Transverse colon (tissue), 4 donors: ENCODE results near the gene TTYH3. TPM values are rescaled to one million over a fixed set of nuclear protein-coding genes. Genes with fewer than 3 reads are reported as not detected.
"Not testable (repeated sequence)": the region's sequence is repeated elsewhere in the genome, so short reads cannot be mapped to it uniquely, and the experiment has no call there.

Experiments
- DNase-seq: peaks from one replicate; pipeline ENCODE4 v3.0.0-alpha.2; 2019
- H3K27ac ChIP-seq, 4 donors: fragments of 200-600 bp; sonication (generic); 2 replicates each; pipeline ENCODE4 v1.5.1; 2016 to 2018; ENCODE audit warnings: inconsistent platforms in 4 of 4
- H3K27me3 ChIP-seq: fragments of 200-600 bp; sonication (generic); 2 replicates; pipeline ENCODE4 v1.5.1; 2017; ENCODE audit warnings: inconsistent platforms
- H3K36me3 ChIP-seq, 4 donors: fragments of 200-600 bp; sonication (generic); 2 replicates each; pipeline ENCODE4 v1.5.1; 2017 to 2019; ENCODE audit warnings: inconsistent platforms in 4 of 4
- H3K4me1 ChIP-seq, 4 donors: fragments of 200-600 bp; sonication (generic); 2 replicates each; pipeline ENCODE4 v1.5.1; 2017 to 2020; ENCODE audit warnings: inconsistent platforms in 4 of 4
- H3K4me3 ChIP-seq, 4 donors: fragments of 200-600 bp; sonication (generic); 1 replicate in 1 of 4; 2 replicates in 3 of 4; pipeline versions ENCODE4 v1.5.1 to v1.6.1; 2017 to 2019; ENCODE audit warnings: inconsistent platforms in 4 of 4
- H3K9me3 ChIP-seq, 2 donors: fragments of 200-600 bp; sonication (generic); 2 replicates each; pipeline ENCODE4 v1.5.1; 2017 to 2019; ENCODE audit warnings: inconsistent platforms in 2 of 2
- EP300 ChIP-seq: sonication (generic); formaldehyde crosslinking; IDR thresholded peaks from one replicate; pipeline ENCODE4 v1.6.1; 2017; ENCODE audit warnings: antibody characterized with exemption, low read depth
- POLR2A ChIP-seq: fragments of 450-650 bp; IDR thresholded peaks from one replicate; pipeline ENCODE4 v1.6.1; 2016; ENCODE audit warnings: antibody characterized with exemption, mild to moderate bottlenecking, moderate library complexity
- POLR2AphosphoS5 ChIP-seq, 3 donors: sonication (generic); formaldehyde crosslinking; IDR thresholded peaks; one replicate each; pipeline ENCODE4 v1.6.1; 2016; ENCODE audit warnings: antibody characterized with exemption in 3 of 3
- WGBS, 2 donors: methylation state at CpG; one replicate each; pipeline ENCODE4 v1.1.5; 2018; ENCODE audit warnings: low coverage in 1 of 2; 5-methylcytosine and 5-hydroxymethylcytosine counted together
- in situ Hi-C, 4 donors: fragments of 200-750 bp; cut with MboI; loops; one replicate each; pipeline versions ENCODE4 v1.15.0 to v1.15.1; 2017; ENCODE audit warnings: low sequenced_read_pairs in 3 of 4, low pct_ligation_motif_present in 1 of 4, low pct_unique_long_range_greater_than_20kb in 1 of 4
- intact Hi-C: fragments of 100-400 bp; cut with DNase I; formaldehyde crosslinking; loops from one replicate; pipeline ENCODE4 v1.15.1; 2023; ENCODE audit warnings: low total_unique reads
- total RNA-seq, 4 donors: library from RNA; depleted of rRNA; stranded (reverse); fragments of >200 nt; gene quantifications; one replicate each; pipeline ENCODE4 v1.1.0, GENCODE V29; 2016
- TF ChIP-seq, protein P1 (sequence below), 5 experiments: fragments of 200-600 bp in 3 of 5; fragments of 450-650 bp in 2 of 5; sonication (generic) in 3 of 5; IDR thresholded peaks; 1 replicate in 2 of 5; 2 replicates in 3 of 5; pipeline ENCODE4 v1.5.1; 2016 to 2017; ENCODE audit warnings: antibody characterized with exemption in 5 of 5, inconsistent platforms in 3 of 5, mild to moderate bottlenecking in 2 of 5, moderate library complexity in 1 of 5

The TTYH3 gene
- total RNA-seq, 4 donors from 2014 or later = 11.2 to 43.6 (median 23.0) TPM

DNA sequence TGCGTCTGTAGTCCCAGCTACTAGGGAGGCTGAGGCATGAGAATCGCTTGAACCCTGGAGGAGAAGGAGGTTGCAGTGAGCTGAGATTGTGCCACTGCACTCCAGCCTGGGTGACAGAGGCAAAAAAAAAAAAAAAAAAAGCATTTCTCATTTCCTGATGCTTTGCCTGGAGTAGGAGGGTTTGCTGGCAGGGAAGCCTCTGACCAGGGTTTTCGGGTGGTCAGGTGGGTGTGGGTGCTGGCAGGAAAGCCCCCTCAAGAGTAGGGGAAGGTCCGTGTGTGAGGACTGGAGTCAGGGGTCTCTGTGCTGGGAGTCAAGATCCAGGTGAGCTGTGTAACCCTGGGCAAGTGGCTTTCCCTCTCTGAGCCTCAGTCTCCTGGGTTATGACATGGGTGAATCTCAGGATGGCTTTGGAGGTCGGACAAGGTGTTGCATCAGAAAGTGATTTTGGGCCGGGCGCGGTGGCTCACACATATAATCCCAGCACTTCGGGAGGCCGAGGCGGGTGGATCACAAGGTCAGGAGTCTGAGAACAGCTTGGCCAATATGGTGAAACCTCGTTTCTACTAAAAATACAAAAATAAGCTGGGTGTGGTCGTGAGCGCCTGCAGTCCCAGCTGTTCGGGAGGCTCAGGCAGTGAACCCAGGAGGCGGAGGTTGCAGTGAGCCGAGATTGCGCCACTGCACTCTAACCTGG, 59.4 kb downstream of the TTYH3 start:
- Histone ChIP-seq H3K36me3 (no peaks in the 10 kb centered on the region), H3K27ac (no peak overlapping the region), H3K4me1 (peaks cover 0 to 18% (median 15%) of the 10 kb centered on the region in 4 donors), H3K4me3 (no peak overlapping the region), H3K27me3 (peaks cover 68% of the 10 kb centered on the region), H3K9me3 (no peaks in the 10 kb centered on the region)
- no peak for TF ChIP-seq POLR2AphosphoS5 (IDR thresholded peaks at IDR 0.05)
- TF ChIP-seq EP300 = no peak
- TF ChIP-seq POLR2A = no peak
- TF ChIP-seq, protein P1, sequence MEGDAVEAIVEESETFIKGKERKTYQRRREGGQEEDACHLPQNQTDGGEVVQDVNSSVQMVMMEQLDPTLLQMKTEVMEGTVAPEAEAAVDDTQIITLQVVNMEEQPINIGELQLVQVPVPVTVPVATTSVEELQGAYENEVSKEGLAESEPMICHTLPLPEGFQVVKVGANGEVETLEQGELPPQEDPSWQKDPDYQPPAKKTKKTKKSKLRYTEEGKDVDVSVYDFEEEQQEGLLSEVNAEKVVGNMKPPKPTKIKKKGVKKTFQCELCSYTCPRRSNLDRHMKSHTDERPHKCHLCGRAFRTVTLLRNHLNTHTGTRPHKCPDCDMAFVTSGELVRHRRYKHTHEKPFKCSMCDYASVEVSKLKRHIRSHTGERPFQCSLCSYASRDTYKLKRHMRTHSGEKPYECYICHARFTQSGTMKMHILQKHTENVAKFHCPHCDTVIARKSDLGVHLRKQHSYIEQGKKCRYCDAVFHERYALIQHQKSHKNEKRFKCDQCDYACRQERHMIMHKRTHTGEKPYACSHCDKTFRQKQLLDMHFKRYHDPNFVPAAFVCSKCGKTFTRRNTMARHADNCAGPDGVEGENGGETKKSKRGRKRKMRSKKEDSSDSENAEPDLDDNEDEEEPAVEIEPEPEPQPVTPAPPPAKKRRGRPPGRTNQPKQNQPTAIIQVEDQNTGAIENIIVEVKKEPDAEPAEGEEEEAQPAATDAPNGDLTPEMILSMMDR (IDR thresholded peaks at IDR 0.05) = no peak
- in situ Hi-C loops = loop anchor here in 3 of 4 donors (25.0 kb wide), 2 partner anchors 204 to 229 kb away; partner anchors contain the start of gene GRIFIN (in 1 of the 3)
- no peak for DNase-seq
- 50 to 68% methylated on average over 7 to 18 of the region's 18 CpGs for WGBS, 2 donors
- intact Hi-C loops = no loop called here

DNA sequence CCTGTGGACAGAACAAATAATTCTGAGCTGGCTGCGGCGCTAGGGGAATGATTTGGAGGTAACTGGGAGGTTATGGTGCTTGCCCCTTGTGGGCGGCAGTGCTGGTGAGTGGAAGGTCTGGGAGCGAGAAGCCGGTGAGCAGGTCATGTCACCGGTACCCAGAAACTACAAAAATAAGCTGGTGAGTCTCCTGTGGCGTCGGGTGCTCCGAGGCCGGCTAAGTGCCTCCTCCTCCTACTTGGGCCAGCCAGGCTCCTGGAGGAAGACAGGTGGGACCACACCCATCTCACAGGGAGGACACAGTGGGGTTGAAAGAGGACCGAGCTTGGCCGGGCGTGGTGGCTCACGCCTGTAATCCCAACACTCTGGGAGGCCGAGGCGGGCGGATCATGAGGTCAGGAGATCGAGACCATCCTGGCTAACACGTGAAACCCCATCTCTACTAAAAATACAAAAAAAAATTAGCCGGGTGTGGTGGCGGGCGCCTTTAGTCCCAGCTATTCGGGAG, 60.2 kb downstream of the TTYH3 start:
- in situ Hi-C loops = loop anchor here in 3 of 4 donors (25.0 kb wide), 2 partner anchors 205 to 230 kb away; partner anchors contain the start of gene GRIFIN (in 1 of the 3)
- intact Hi-C loops, H3K36me3 ChIP-seq, DNase-seq, H3K27ac ChIP-seq, H3K9me3 ChIP-seq, H3K4me3 ChIP-seq: not testable (repeated sequence)
- Histone ChIP-seq H3K4me1 (peaks cover 0 to 18% (median 15%) of the 10 kb centered on the region in 4 donors), H3K27me3 (peaks cover 60% of the 10 kb centered on the region)
- WGBS, 2 donors = 63 to 87% methylated on average over 9 to 23 of the region's 23 CpGs

DNA sequence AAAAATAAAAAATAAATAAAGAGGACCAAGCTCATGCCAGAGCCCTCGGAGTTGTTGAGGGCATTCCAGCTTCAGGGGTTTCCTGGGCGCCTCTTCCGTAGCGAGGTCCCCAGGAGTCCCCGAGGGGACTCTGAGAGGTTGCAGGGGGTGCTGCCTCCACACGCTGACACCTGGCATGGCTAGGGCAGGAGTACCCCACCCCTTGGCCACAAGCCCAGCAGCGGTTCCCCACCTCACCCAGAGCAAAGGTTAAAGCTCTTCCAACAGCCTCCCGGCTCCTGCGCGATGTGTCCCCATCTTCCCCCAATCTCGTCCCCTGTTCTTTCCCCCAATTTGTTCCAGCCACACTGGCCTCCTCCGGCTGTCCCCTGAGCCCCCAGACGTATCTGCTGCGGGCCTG, 60.8 kb downstream of the TTYH3 start:
- in situ Hi-C loops = loop anchor here in 3 of 4 donors (25.0 kb wide), 2 partner anchors 205 to 230 kb away; partner anchors contain the start of gene GRIFIN (in 1 of the 3)

DNA sequence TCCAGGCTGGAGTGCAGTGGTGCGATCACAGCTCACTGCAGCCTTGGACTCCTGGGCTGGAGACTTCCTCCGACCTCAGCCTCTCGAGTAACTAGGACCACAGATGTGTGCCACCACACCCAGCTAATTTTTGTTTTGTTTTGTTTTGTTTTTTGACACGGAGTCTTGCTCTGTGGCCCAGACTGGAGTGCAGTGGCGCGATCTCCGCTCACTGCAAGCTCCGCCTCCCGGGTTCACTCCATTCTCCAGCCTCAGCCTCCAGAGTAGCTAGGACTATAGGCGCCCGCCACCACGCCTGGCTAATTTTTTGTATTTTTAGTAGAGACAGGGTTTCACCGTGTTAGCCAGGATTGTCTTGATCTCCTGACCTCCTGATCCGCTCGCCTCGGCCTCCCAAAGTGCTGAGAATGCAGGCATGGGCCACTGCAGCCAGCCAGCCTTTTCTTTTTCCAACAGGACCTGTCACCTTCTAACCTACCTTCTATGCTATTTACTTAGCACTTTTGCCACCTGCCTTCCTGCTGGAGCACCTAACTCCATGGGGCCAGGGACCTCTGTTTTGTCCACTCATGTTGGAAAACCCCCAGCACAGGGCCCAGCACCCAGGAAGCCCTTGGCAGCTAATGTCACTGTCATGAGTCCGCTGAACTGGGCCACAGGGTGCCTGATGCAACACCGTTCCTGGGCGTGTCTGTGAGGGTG, 61.8 kb downstream of the TTYH3 start:
- WGBS, 2 donors = 80 to 93% methylated on average over 3 to 19 of the region's 19 CpGs
- H3K4me3 ChIP-seq, intact Hi-C loops, DNase-seq, H3K9me3 ChIP-seq, H3K36me3 ChIP-seq, H3K27ac ChIP-seq, H3K4me1 ChIP-seq: not testable (repeated sequence)
- in situ Hi-C loops = loop anchor here in 3 of 4 donors (25.0 kb wide), 2 partner anchors 206 to 231 kb away; partner anchors contain the start of gene GRIFIN (in 1 of the 3)
- H3K27me3 ChIP-seq = peaks cover 44% of the 10 kb centered on the region

More for the DNA sequence above, 60.8 kb downstream of the TTYH3 start:
- H3K36me3 ChIP-seq = no peaks in the 10 kb centered on the region
- H3K4me1 ChIP-seq = peaks cover 0 to 16% (median 13%) of the 10 kb centered on the region in 4 donors
- intact Hi-C loops = no loop called here
- H3K9me3 ChIP-seq = no peaks in the 10 kb centered on the region
- DNase-seq = no peak
- peaks cover 54% of the 10 kb centered on the region for H3K27me3 ChIP-seq
- no peak overlapping the region for H3K27ac ChIP-seq
- TF ChIP-seq POLR2AphosphoS5 (IDR thresholded peaks at IDR 0.05) = no peak
- TF ChIP-seq EP300 = no peak
- TF ChIP-seq POLR2A = no peak
- TF ChIP-seq, protein P1 (IDR thresholded peaks at IDR 0.05) = no peak
- 69% methylated on average over 14 of the region's 14 CpGs; no CpG with 5 or more reads in 1 of the 2 donors for WGBS, 2 donors
- H3K4me3 ChIP-seq = no peak overlapping the region

DNA sequence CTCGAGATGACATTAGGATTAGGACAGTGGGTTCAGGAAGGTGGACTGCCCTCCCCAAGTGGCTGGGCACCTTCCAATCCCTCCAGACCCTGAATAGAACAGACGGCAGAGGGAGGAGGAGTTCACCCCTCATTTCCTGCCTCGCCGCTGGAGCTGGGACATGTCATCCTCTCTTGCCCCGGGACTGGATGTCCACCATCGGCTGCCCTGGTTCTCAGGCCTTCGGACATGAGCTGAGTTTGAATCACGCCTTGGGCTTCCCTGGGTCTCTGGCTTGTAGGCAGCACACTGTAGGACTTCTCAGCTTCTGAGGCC, 62.3 kb downstream of the TTYH3 start:
- H3K36me3 ChIP-seq, DNase-seq, intact Hi-C loops, H3K4me3 ChIP-seq, H3K9me3 ChIP-seq, H3K27ac ChIP-seq, H3K4me1 ChIP-seq: not testable (repeated sequence)
- in situ Hi-C loops = loop anchor here in 3 of 4 donors (25.0 kb wide), 2 partner anchors 207 to 232 kb away; partner anchors contain the start of gene GRIFIN (in 1 of the 3)
- 77 to 93% methylated on average over 7 to 8 of the region's 8 CpGs for WGBS, 2 donors
- peaks cover 39% of the 10 kb centered on the region for H3K27me3 ChIP-seq
